ENCODE results near the gene AMIGO1.

DNA sequence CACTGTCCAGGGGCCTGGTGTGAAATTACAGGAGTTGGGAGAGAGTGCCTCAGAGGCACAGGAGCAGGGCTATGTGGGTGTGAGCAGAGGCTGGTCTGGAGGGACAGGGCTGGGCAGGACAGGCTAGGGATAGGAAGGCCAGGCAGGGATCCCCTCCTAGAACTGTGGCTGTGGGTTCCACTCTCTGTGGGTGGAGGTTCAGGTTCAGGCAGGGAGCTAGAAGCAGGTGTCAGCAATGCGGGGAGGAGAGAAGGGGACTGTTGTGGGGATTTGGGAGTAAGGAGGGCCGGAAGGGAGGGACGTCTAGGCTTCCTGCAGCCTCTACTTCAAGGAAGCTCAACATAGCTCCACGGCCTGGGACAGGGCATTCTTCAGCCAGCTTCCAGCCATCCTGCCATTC lies 21.9 kb upstream of the AMIGO1 start:
- TF ChIP-seq POLR2A (IDR thresholded peaks at IDR 0.05; ENCODE audit: low read depth, low read length) (no peak), POLR2AphosphoS5 (IDR thresholded peaks at IDR 0.05; ENCODE audit: low read depth, low read length) (no peak)

Measured in GM12892 (cell line).